K562 (cell line): ENCODE measurements around the gene COL23A1. TPM values are rescaled to one million over a fixed set of nuclear protein-coding genes. Genes with fewer than 3 reads are reported as not detected.

Source experiments
- CBFB ChIP-seq: sonication (generic); formaldehyde crosslinking; IDR thresholded peaks from 2 replicates; pipeline ENCODE4 v1.4.0; 2020; ENCODE audit warnings: mild to moderate bottlenecking, missing genetic modification reagents
- FOXJ2 ChIP-seq: fragments of 200-800 bp; sonication (Bioruptor generic); IDR thresholded peaks from 2 replicates; pipeline ENCODE4 v1.6.1; 2016; ENCODE audit warnings: missing genetic modification characterization, missing compliant biosample characterization
- HNRNPK ChIP-seq: fragments of 200-400 bp; formaldehyde crosslinking; IDR thresholded peaks from one replicate; pipeline ENCODE4 v1.6.1; 2018; ENCODE audit warnings: mild to moderate bottlenecking, low read depth, low read length; ENCODE audit not compliant: poor library complexity, severe bottlenecking
- KAT8 ChIP-seq: fragments of 450-650 bp; IDR thresholded peaks from 2 replicates; pipeline ENCODE4 v1.6.1; 2016; ENCODE audit warnings: low read depth, mild to moderate bottlenecking
- MAFF ChIP-seq: IDR thresholded peaks from 2 replicates; pipeline ENCODE4 v1.6.1; 2012; ENCODE audit warnings: low read length, improper control_type of control experiment
- MTA2 ChIP-seq: fragments of 450-650 bp; IDR thresholded peaks from 2 replicates; pipeline ENCODE4 v1.6.1; 2016; ENCODE audit warnings: low read depth
- NRF1 ChIP-seq, 2 experiments: fragments of 450-650 bp; IDR thresholded peaks in 1 of 2; conservative IDR thresholded peaks in 1 of 2; 2 replicates each; pipeline ENCODE4 v1.6.1; 2014; ENCODE audit warnings: mild to moderate bottlenecking in 2 of 2
- PBX2 ChIP-seq, 2 experiments: IDR thresholded peaks in 1 of 2; conservative IDR thresholded peaks in 1 of 2; 2 replicates each; pipeline ENCODE4 v1.6.1; 2016; ENCODE audit warnings: low read depth in 2 of 2, mild to moderate bottlenecking in 1 of 2, missing compliant biosample characterization in 1 of 2, missing genetic modification characterization in 1 of 2, moderate library complexity in 1 of 2
- SAFB2 ChIP-seq: fragments of 200-400 bp; formaldehyde crosslinking; IDR thresholded peaks from 2 replicates; pipeline ENCODE4 v1.6.1; 2018; ENCODE audit warnings: borderline replicate concordance, low read length, low read depth, moderate library complexity; ENCODE audit not compliant: severe bottlenecking
- SP1 ChIP-seq: sonication (generic); formaldehyde crosslinking; IDR thresholded peaks from 2 replicates; pipeline ENCODE4 v1.8.1; 2022; ENCODE audit warnings: mild to moderate bottlenecking, missing genetic modification reagents
- SREBF1 ChIP-seq: fragments of 150-350 bp; IDR thresholded peaks from 2 replicates; pipeline ENCODE4 v1.6.1; 2014; ENCODE audit warnings: antibody characterized with exemption, low read depth, low read length, borderline replicate concordance
- TAL1 ChIP-seq: fragments of 450-650 bp; IDR thresholded peaks from 2 replicates; pipeline ENCODE4 v1.6.1; 2016; ENCODE audit warnings: mild to moderate bottlenecking
- U2AF1 ChIP-seq: fragments of 200-400 bp; formaldehyde crosslinking; optimal IDR thresholded peaks from 2 replicates; pipeline ENCODE3; 2017; ENCODE audit warnings: mild to moderate bottlenecking, low read depth, low read length, moderate library complexity
- ZNF311 ChIP-seq: fragments of 250-450 bp; sonication (Bioruptor Pico); IDR thresholded peaks from 2 replicates; pipeline ENCODE4 v1.4.0; 2020; ENCODE audit warnings: mild to moderate bottlenecking, moderate library complexity
- ZNF347 ChIP-seq: fragments of 450-650 bp; formaldehyde crosslinking; IDR thresholded peaks from 2 replicates; pipeline ENCODE4 v1.4.0; 2020; ENCODE audit warnings: low read depth, mild to moderate bottlenecking, moderate library complexity
- ZNF717 ChIP-seq: fragments of 250-450 bp; sonication (Bioruptor Pico); IDR thresholded peaks from 2 replicates; pipeline ENCODE4 v1.5.0; 2021
- polyA plus RNA-seq, 8 experiments: library from polyadenylated mRNA; depleted of rRNA in 4 of 8; stranded (reverse) in 5 of 8; unstranded in 3 of 8; fragments of >200 nt; fragmentation: Nextera tagmentation in 2 of 8; fragmentation: Illumina TruSeq in 1 of 8; extraction: Ambion mirVana in 2 of 8; extraction: Trizol in 1 of 8; gene quantifications; 2 replicates each; pipeline versions ENCODE4 v1.2.1 to v1.2.3, GENCODE V29; 2011 to 2014; ENCODE audit warnings: inconsistent platforms in 1 of 8, missing spikeins in 1 of 8
- total RNA-seq, 7 experiments: library from RNA; depleted of rRNA in 6 of 7; stranded (reverse); fragments of >200 nt in 6 of 7; fragmentation: Illumina TruSeq in 2 of 7; extraction: Trizol in 2 of 7; gene quantifications; 2 replicates each; pipeline versions ENCODE4 v1.2.1 to v1.2.3, GENCODE V29; 2011 to 2021; ENCODE audit warnings: low replicate concordance in 1 of 7
- TF ChIP-seq, protein P1 (sequence below): fragments of 450-650 bp; IDR thresholded peaks from 2 replicates; pipeline ENCODE4 v1.6.1; 2017; ENCODE audit warnings: antibody characterized with exemption, mild to moderate bottlenecking
- TF ChIP-seq, protein P2 (sequence below), 2 experiments: IDR thresholded peaks; 2 replicates each; pipeline ENCODE4 v1.6.1; 2011; ENCODE audit warnings: borderline replicate concordance in 1 of 2, control low read depth in 1 of 2, low read depth in 1 of 2, low read length in 1 of 2, mild to moderate bottlenecking in 1 of 2, mixed read lengths in 1 of 2, moderate library complexity in 1 of 2; ENCODE audit not compliant: insufficient read depth in 1 of 2, insufficient read length in 1 of 2, poor library complexity in 1 of 2, severe bottlenecking in 1 of 2; ENCODE audit errors: extremely low read depth in 1 of 2

Gene COL23A1
- total and polyA plus RNA-seq, 9 of the 15 experiments (the other 6 are each of a cell fraction or from before 2014, with no cell fraction given) = 0.09 TPM; not detected in 8

DNA sequence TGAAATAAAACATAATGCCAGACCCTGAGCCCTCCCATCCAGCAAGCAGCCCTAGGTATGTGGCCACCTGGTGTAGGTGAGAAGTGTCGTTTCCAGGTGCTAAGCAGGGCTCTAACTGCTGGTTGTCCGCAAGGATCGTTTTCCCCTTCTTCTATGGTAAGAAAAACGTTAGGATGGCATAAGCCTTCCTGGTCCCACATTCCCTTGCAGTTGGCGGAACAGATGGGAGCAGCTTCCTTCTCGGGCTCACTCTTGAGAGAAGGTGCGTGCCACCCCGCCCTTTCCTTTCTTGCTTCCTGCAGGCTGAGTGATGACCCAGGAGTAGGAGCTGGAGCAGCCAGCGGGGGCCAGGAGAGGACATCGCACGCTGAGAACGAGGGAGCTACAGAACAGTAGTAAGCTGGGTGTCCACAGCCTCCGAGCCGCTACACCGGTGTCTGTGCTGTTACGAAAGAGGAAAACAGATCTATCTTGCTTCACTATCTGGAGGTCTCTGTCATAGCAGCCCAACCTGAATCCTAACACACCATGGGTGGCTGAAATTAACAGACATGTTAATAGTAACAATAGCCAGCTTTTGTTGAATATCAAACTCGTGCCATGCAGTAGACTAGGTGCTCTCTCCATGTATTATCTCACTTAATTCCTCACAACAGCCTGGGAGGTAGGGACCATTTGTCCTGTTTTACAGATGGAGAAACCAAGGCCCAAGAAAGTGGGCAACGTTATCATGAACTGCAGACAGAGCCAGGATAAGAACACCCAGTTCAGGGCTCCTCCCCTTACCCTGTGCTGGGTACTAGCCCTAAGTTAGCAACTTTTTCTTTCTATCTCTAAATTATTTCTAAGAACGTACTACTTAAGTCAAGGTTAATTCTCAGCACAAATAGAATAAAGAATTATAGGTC is 139.8 kb downstream of the COL23A1 start (continued):
- no peak for TF ChIP-seq PBX2 (CRISPR knock-in tag; IDR thresholded peaks at IDR 0.05; ENCODE audit: low read depth)
- no peak for TF ChIP-seq PBX2 (tag; conservative IDR thresholded peaks at IDR 0.05; ENCODE audit: low read depth)
- no peak for TF ChIP-seq ZNF311
- no peak for TF ChIP-seq HNRNPK
- no peak for TF ChIP-seq MTA2
- TF ChIP-seq SAFB2 = no peak
- TF ChIP-seq FOXJ2 = no peak
- no peak for TF ChIP-seq KAT8
- TF ChIP-seq, protein P1, sequence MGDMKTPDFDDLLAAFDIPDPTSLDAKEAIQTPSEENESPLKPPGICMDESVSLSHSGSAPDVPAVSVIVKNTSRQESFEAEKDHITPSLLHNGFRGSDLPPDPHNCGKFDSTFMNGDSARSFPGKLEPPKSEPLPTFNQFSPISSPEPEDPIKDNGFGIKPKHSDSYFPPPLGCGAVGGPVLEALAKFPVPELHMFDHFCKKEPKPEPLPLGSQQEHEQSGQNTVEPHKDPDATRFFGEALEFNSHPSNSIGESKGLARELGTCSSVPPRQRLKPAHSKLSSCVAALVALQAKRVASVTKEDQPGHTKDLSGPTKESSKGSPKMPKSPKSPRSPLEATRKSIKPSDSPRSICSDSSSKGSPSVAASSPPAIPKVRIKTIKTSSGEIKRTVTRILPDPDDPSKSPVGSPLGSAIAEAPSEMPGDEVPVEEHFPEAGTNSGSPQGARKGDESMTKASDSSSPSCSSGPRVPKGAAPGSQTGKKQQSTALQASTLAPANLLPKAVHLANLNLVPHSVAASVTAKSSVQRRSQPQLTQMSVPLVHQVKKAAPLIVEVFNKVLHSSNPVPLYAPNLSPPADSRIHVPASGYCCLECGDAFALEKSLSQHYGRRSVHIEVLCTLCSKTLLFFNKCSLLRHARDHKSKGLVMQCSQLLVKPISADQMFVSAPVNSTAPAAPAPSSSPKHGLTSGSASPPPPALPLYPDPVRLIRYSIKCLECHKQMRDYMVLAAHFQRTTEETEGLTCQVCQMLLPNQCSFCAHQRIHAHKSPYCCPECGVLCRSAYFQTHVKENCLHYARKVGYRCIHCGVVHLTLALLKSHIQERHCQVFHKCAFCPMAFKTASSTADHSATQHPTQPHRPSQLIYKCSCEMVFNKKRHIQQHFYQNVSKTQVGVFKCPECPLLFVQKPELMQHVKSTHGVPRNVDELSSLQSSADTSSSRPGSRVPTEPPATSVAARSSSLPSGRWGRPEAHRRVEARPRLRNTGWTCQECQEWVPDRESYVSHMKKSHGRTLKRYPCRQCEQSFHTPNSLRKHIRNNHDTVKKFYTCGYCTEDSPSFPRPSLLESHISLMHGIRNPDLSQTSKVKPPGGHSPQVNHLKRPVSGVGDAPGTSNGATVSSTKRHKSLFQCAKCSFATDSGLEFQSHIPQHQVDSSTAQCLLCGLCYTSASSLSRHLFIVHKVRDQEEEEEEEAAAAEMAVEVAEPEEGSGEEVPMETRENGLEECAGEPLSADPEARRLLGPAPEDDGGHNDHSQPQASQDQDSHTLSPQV = peak; percentile 58; the same call in 1 of the 2 replicates
- TF ChIP-seq MAFF = no peak
- TF ChIP-seq SREBF1 = no peak
- no peak for TF ChIP-seq U2AF1
- TF ChIP-seq NRF1 (conservative IDR thresholded peaks at IDR 0.05 in 1 of 2, IDR thresholded peaks at IDR 0.05 in 1 of 2) = 0 out of 4 replicates have a peak, but pooled peaks of 1 of the 2 experiments have one; percentile 6
- TF ChIP-seq TAL1 = no peak
- 0 out of 2 replicates have a peak, but pooled peaks have one; percentile 28 for TF ChIP-seq SP1 (CRISPR knock-in tag)
- TF ChIP-seq CBFB = peak; percentile 34; the same call in 1 of the 2 replicates
- no peak for TF ChIP-seq ZNF717 (CRISPR knock-in tag)
- TF ChIP-seq, protein P2, sequence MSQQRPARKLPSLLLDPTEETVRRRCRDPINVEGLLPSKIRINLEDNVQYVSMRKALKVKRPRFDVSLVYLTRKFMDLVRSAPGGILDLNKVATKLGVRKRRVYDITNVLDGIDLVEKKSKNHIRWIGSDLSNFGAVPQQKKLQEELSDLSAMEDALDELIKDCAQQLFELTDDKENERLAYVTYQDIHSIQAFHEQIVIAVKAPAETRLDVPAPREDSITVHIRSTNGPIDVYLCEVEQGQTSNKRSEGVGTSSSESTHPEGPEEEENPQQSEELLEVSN (IDR thresholded peaks at IDR 0.05; ENCODE audit: borderline replicate concordance in 1 of 2, extremely low read depth in 1 of 2, insufficient read depth in 1 of 2, insufficient read length in 1 of 2, low read depth in 1 of 2, low read length in 1 of 2, poor library complexity in 1 of 2, severe bottlenecking in 1 of 2) = no peak
- no peak for TF ChIP-seq ZNF347 (CRISPR knock-in tag)
